ENCODE measurements around the gene SORCS2.

SORCS2 gene

GRCh38 chr4:7464259-7464655, 271.9 kb downstream of the SORCS2 start:
- no peak for DNase-seq (ENCODE audit: low read depth in 3 of 3, low spot score in 1 of 3)

GRCh38 chr4:7465017-7465416, 272.7 kb downstream of the SORCS2 start:
- DNase-seq (ENCODE audit: low read depth in 3 of 3, low spot score in 1 of 3), result no peak

- no peak for DNase-seq (ENCODE audit: low read depth in 3 of 3, low spot score in 1 of 3)
Observed at GRCh38 chr4:7466215-7466614, 273.9 kb downstream of the SORCS2 start.

- DNase-seq (ENCODE audit: low read depth in 3 of 3, low spot score in 1 of 3), result no peak
Observed at GRCh38 chr4:7466904-7467303, 274.6 kb downstream of the SORCS2 start.

- no peak for DNase-seq (ENCODE audit: low read depth in 3 of 3, low spot score in 1 of 3)
Observed at GRCh38 chr4:7467471-7467870, 275.1 kb downstream of the SORCS2 start.

- DNase-seq (ENCODE audit: low read depth in 3 of 3, low spot score in 1 of 3), result no peak
Observed at GRCh38 chr4:7469023-7469422, 276.7 kb downstream of the SORCS2 start.

- DNase-seq (ENCODE audit: low read depth in 3 of 3, low spot score in 1 of 3), result no peak
Observed at GRCh38 chr4:7470111-7470510, 277.8 kb downstream of the SORCS2 start.

- no peak for DNase-seq (ENCODE audit: low read depth in 3 of 3, low spot score in 1 of 3)
Observed at GRCh38 chr4:7470522-7471128, 278.3 kb downstream of the SORCS2 start.

GRCh38 chr4:7472442-7473013, 280.2 kb downstream of the SORCS2 start:
- DNase-seq (ENCODE audit: low read depth in 3 of 3, low spot score in 1 of 3), result no peak

GRCh38 chr4:7473081-7473480, 280.7 kb downstream of the SORCS2 start:
- no peak for DNase-seq (ENCODE audit: low read depth in 3 of 3, low spot score in 1 of 3)

GRCh38 chr4:7474320-7474719, 282.0 kb downstream of the SORCS2 start:
- DNase-seq (ENCODE audit: low read depth in 3 of 3, low spot score in 1 of 3), result no peak

GRCh38 chr4:7475207-7475606, 282.9 kb downstream of the SORCS2 start:
- no peak for DNase-seq (ENCODE audit: low read depth in 3 of 3, low spot score in 1 of 3)

- no peak for DNase-seq (ENCODE audit: low read depth in 3 of 3, low spot score in 1 of 3)
Observed at GRCh38 chr4:7476820-7477219, 284.5 kb downstream of the SORCS2 start.

GRCh38 chr4:7477695-7478094, 285.4 kb downstream of the SORCS2 start:
- DNase-seq (ENCODE audit: low read depth in 3 of 3, low spot score in 1 of 3), result no peak

GRCh38 chr4:7478665-7479064, 286.3 kb downstream of the SORCS2 start:
- DNase-seq (ENCODE audit: low read depth in 3 of 3, low spot score in 1 of 3), result no peak

- DNase-seq (ENCODE audit: low read depth in 3 of 3, low spot score in 1 of 3), result no peak
Observed at GRCh38 chr4:7480423-7480822, 288.1 kb downstream of the SORCS2 start.

- DNase-seq (ENCODE audit: low read depth in 3 of 3, low spot score in 1 of 3), result no peak
Observed at GRCh38 chr4:7481227-7481626, 288.9 kb downstream of the SORCS2 start.

- no peak for DNase-seq (ENCODE audit: low read depth in 3 of 3, low spot score in 1 of 3)
Observed at GRCh38 chr4:7485096-7485495, 292.8 kb downstream of the SORCS2 start.

- no peak for DNase-seq (ENCODE audit: low read depth in 3 of 3, low spot score in 1 of 3)
Observed at GRCh38 chr4:7486101-7486500, 293.8 kb downstream of the SORCS2 start.

- DNase-seq (ENCODE audit: low read depth in 3 of 3, low spot score in 1 of 3), result no peak
Observed at GRCh38 chr4:7487502-7487901, 295.2 kb downstream of the SORCS2 start.

- no peak for DNase-seq (ENCODE audit: low read depth in 3 of 3, low spot score in 1 of 3)
Observed at GRCh38 chr4:7487998-7488671, 295.8 kb downstream of the SORCS2 start.

- no peak for DNase-seq (ENCODE audit: low read depth in 3 of 3, low spot score in 1 of 3)
Observed at GRCh38 chr4:7491915-7492314, 299.6 kb downstream of the SORCS2 start.
